Parietal lobe (tissue), 1 donor: Measurements from ENCODE around the gene NOSTRIN. TPM values are rescaled to one million over a fixed set of nuclear protein-coding genes. Genes with fewer than 3 reads are reported as not detected.

Experiments used
- total RNA-seq: library from RNA; depleted of rRNA; stranded (reverse); fragments of >200 nt; gene quantifications from one replicate; pipeline ENCODE4 v1.2.3, GENCODE V29; 2014

The NOSTRIN gene, protein sequence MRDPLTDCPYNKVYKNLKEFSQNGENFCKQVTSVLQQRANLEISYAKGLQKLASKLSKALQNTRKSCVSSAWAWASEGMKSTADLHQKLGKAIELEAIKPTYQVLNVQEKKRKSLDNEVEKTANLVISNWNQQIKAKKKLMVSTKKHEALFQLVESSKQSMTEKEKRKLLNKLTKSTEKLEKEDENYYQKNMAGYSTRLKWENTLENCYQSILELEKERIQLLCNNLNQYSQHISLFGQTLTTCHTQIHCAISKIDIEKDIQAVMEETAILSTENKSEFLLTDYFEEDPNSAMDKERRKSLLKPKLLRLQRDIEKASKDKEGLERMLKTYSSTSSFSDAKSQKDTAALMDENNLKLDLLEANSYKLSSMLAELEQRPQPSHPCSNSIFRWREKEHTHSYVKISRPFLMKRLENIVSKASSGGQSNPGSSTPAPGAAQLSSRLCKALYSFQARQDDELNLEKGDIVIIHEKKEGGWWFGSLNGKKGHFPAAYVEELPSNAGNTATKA
- total RNA-seq = 7.2 TPM

DNA sequence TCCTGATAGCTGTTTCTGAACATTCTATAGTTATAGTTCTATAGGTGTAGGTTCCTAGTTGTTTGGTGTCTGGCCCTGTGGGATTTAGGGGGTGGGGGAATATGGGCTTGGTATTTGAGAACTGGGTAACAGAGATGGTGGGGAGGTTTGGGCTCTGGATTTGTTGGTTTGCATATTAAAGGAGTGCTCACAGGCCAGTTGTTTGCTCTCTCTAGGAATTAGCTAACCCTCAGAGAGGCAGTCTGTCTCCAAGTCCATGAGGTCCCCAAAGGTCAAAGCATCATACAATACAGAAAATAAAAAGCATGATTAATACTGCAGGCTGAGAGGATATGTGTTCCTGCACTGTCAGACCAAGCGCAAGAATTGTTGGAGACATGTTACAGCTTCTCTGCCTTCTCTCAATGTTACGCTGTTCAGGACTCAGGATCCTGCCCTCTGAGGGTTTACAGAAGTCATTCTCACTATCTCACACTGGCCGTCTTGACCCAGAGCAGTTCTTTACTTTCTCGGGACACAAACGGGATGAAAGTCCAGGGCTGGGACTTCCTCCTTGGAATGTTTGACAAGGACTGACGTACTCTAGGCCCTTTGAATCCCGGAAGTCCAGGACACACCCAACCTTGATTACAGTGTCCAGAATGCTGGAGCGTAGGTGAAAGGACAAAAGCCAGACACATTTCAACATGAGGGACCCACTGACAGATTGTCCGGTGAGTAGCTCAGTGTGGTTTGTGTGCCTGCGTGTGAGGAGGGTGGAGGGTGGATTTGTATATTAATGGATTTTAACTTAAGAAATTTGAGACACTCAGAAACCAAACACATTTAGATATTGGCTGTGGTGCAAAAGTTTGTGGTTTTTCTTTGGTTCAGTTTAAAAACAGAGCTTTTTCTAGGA, at the start of gene NOSTRIN:
NOSTRIN (plus strand) TSS at position 677 of the 898 bp plus-strand sequence; CDS start at position 687, 10 bp downstream.

DNA sequence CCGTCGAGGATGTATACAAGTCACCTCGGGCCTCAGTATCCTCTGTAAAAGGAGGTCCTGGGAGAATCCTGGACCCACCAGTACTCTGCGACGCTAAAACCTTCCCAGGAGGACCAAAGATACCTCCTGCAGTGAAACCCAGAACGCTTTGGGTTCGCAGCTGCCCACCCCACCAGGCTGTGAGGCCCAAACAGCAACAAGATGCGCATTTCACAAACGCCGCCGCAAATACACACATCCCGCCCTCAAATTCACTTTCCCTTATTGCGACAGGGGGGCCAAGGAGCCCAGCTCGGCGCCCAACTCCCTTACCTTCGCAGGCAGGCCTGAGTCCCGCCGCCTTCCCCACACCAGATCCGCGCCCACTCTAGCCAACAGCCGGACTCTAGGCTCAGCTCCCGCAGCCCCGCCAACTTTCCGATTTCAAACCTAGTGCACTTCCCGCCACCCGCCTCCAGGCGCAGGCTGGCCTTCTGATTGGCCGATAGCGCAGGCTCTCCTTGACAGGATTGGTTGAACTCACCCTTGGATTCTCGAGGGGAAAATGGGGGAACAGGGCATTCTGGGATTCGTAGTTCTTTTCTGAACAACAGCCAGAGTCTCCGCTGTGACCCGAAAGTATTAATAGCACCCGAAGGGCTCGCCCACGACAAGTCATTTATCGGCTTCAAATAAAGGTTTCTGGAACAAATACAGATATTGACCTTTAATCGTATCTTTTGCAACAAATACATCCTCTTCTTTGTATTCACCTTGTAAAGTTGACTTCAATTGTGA, 87.8 kb downstream of the NOSTRIN start, which contains the start of gene SPC25:
SPC25 (minus strand) TSS at position 425 of the 777 bp plus-strand sequence. CDS start 911 bp downstream, outside the sequence.

DNA sequence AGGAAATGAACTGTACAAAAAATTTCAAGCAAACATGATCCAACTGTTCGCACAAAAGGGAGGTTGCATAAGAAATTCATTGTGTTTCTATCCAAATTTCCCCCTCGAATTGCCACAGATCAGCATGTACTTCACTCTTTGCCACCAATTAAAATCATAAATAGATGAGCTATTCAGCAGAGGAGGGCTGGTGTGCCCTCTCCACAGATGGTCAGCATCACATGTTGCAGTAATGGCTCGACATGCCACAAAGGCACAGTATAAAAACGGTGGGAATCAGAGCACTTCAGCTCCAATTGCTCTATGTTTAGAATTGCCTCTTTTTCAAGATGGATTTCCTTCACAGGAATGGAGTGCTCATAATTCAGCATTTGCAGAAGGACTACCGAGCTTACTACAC, 98.6 kb downstream of the NOSTRIN start, which contains the start of gene G6PC2:
G6PC2 (plus strand) TSS at position 289 of the 400 bp plus-strand sequence; CDS start at position 330, 41 bp downstream.

Other genes starting within 250 kb of the NOSTRIN start
- gene SPC25, start 87.8 kb downstream of the NOSTRIN start, total RNA-seq = 5.9 TPM
- not detected for gene G6PC2, start 98.7 kb downstream of the NOSTRIN start, total RNA-seq
- 1.6 TPM for gene ABCB11, start 228.7 kb downstream of the NOSTRIN start, total RNA-seq